Hepatocyte (in vitro differentiated cells): ENCODE data around the gene ATMIN.

Experiments used
- CTCF ChIP-seq: fragments of 200-600 bp; sonication (generic); IDR thresholded peaks from 2 replicates; pipeline ENCODE4 v1.5.1; 2016; ENCODE audit warnings: antibody characterized with exemption, mild to moderate bottlenecking; ENCODE audit not compliant: poor library complexity
- EZH2 ChIP-seq: fragments of 200-600 bp; sonication (generic); IDR thresholded peaks from 2 replicates; pipeline ENCODE4 v1.6.1; 2016; ENCODE audit warnings: antibody characterized with exemption, mild to moderate bottlenecking, borderline replicate concordance

- TF ChIP-seq CTCF (no peak), EZH2 (no peak)
These were observed 41.7 kb downstream of the ATMIN start, which contains the start of gene C16orf46 for GRCh38 chr16:81077076-81077940.
